HepG2 (cell line): Measurements from ENCODE around the gene CD180. TPM values are rescaled to one million over a fixed set of nuclear protein-coding genes. Genes with fewer than 3 reads are reported as not detected.
A peak's percentile ranks its signal among the peaks of the same experiment; 100 is the strongest.

Experiments
- ATAC-seq: fragments of 200-7000 bp; cut with Tn5 transposase; 3 replicates; pipeline ENCODE4 v1.9.1; 2020; ENCODE audit warnings: mild to moderate bottlenecking, moderate library complexity
- BruUV-seq: library from RNA; stranded (reverse); fragments of 400-500 nt; replicated peaks from 2 replicates; lab custom pipeline; 2021; lab: Mats Ljungman, UMichigan
- CTCF ChIA-PET: fragments of 300-600 bp; formaldehyde crosslinking; extraction: SDS; loops from one replicate; lab custom pipeline; 2021; ENCODE audit warnings: low total read pairs, inconsistent platforms, low intra/inter-chr PET ratio; lab: Yijun Ruan, JAX
- POLR2A ChIA-PET: fragments of 350-600 bp; sonication (Branson Sonifier 250); formaldehyde crosslinking; loops from one replicate; lab custom pipeline; 2020; ENCODE audit warnings: antibody characterized with exemption, inconsistent platforms; lab: Yijun Ruan, JAX
- DNase-seq: peaks from one replicate; pipeline ENCODE4 v3.0.0-alpha.2; 2015; ENCODE audit warnings: low spot score
- FAIRE-seq: peaks from 3 replicates; lab custom pipeline; 2011; peaks lifted over from hg19 to GRCh38; lab: Jason Lieb, UNC
- H2AFZ ChIP-seq: one replicate; pipeline ENCODE4 v1.6.1; 2011; ENCODE audit warnings: low read length, inconsistent platforms
- H3K27ac ChIP-seq: fragments of 300-600 bp; 3 replicates; pipeline ENCODE4 v1.8.0; 2011; ENCODE audit warnings: mixed run types, mild to moderate bottlenecking, mixed read lengths, low read length, inconsistent platforms; ENCODE audit not compliant: insufficient read depth; ENCODE audit errors: extremely low read length
- H3K27me3 ChIP-seq, 2 experiments: fragments of 200-600 bp in 1 of 2; 2 replicates in 1 of 2; 3 replicates in 1 of 2; pipeline versions ENCODE4 v1.6.0 to v1.8.0; 2011; ENCODE audit warnings: low read length in 2 of 2, mild to moderate bottlenecking in 2 of 2, moderate library complexity in 2 of 2, inconsistent platforms in 1 of 2; ENCODE audit not compliant: insufficient read depth in 2 of 2, control insufficient read depth in 1 of 2
- H3K36me3 ChIP-seq, 2 experiments: fragments of 200-600 bp in 1 of 2; replicated peaks in 1 of 2; 2 replicates in 1 of 2; 3 replicates in 1 of 2; pipeline versions ENCODE4 v1.5.1 to v1.8.0; 2011; ENCODE audit warnings: low read length in 2 of 2, inconsistent platforms in 1 of 2; ENCODE audit not compliant: insufficient read depth in 2 of 2, control insufficient read depth in 1 of 2
- H3K4me1 ChIP-seq: 2 replicates; pipeline ENCODE4 v1.5.1; 2012; ENCODE audit warnings: low read length, inconsistent platforms; ENCODE audit not compliant: insufficient read depth
- H3K4me2 ChIP-seq: 2 replicates; pipeline ENCODE4 v1.6.0; 2011; ENCODE audit warnings: low read depth, low read length, inconsistent platforms
- H3K4me3 ChIP-seq, 3 experiments: fragments of 200-600 bp in 1 of 3; sonication (generic), shearing (Covaris generic) in 1 of 3; replicated peaks in 1 of 3; 2 replicates each; pipeline ENCODE4 v1.5.1; 2011 to 2016; ENCODE audit warnings: low read length in 3 of 3, inconsistent platforms in 2 of 3, low read depth in 2 of 3, mild to moderate bottlenecking in 2 of 3, control low read depth in 1 of 3, mixed read lengths in 1 of 3; ENCODE audit not compliant: insufficient read depth in 1 of 3
- H3K79me2 ChIP-seq: one replicate; pipeline ENCODE4 v1.6.1; 2011; ENCODE audit warnings: low read length, inconsistent platforms; ENCODE audit not compliant: insufficient read depth
- H3K9ac ChIP-seq: 2 replicates; pipeline ENCODE4 v1.6.0; 2011; ENCODE audit warnings: mild to moderate bottlenecking, low read depth, low read length, inconsistent platforms; ENCODE audit not compliant: insufficient read depth
- H3K9me3 ChIP-seq: 2 replicates; pipeline ENCODE4 v1.5.1; 2012; ENCODE audit warnings: mild to moderate bottlenecking, low read length
- H4K20me1 ChIP-seq: 2 replicates; pipeline ENCODE4 v1.6.0; 2011; ENCODE audit warnings: inconsistent platforms, mild to moderate bottlenecking, low read length, moderate library complexity; ENCODE audit not compliant: insufficient read depth
- ETS1 ChIP-seq: sonication (generic); formaldehyde crosslinking; IDR thresholded peaks from 2 replicates; pipeline ENCODE4 v1.4.0; 2020; ENCODE audit warnings: missing genetic modification reagents
- HNF4A ChIP-seq: sonication (generic); formaldehyde crosslinking; IDR thresholded peaks from 2 replicates; pipeline ENCODE4 v1.4.0; 2020; ENCODE audit warnings: missing genetic modification reagents
- NFKB2 ChIP-seq: sonication (generic); formaldehyde crosslinking; IDR thresholded peaks from 2 replicates; pipeline ENCODE4 v1.4.0; 2020; ENCODE audit warnings: missing genetic modification reagents, borderline replicate concordance
- PAWR ChIP-seq: sonication (generic); formaldehyde crosslinking; IDR thresholded peaks from 2 replicates; pipeline ENCODE4 v1.4.0; 2020; ENCODE audit warnings: missing genetic modification reagents, mild to moderate bottlenecking, borderline replicate concordance
- XRCC5 ChIP-seq: fragments of 200-400 bp; formaldehyde crosslinking; optimal IDR thresholded peaks from 2 replicates; pipeline ENCODE3; 2017; ENCODE audit warnings: mild to moderate bottlenecking, low read length
- ZFAT ChIP-seq: sonication (generic); formaldehyde crosslinking; conservative IDR thresholded peaks from 2 replicates; pipeline ENCODE4 v1.8.1; 2023; ENCODE audit warnings: missing genetic modification reagents, inconsistent platforms
- ZMYM4 ChIP-seq: sonication (generic); formaldehyde crosslinking; IDR thresholded peaks from 2 replicates; pipeline ENCODE4 v1.8.1; 2023; ENCODE audit warnings: mild to moderate bottlenecking, missing genetic modification reagents
- ZNF234 ChIP-seq: sonication (generic); formaldehyde crosslinking; conservative IDR thresholded peaks from 2 replicates; pipeline ENCODE4 v1.5.1; 2020; ENCODE audit warnings: mild to moderate bottlenecking, missing genetic modification reagents
- ZNF382 ChIP-seq: sonication (generic); formaldehyde crosslinking; IDR thresholded peaks from 2 replicates; pipeline ENCODE4 v1.5.0; 2020; ENCODE audit warnings: missing genetic modification reagents, mild to moderate bottlenecking, borderline replicate concordance
- ZNF432 ChIP-seq: sonication (generic); formaldehyde crosslinking; IDR thresholded peaks from 2 replicates; pipeline ENCODE4 v1.5.0; 2020; ENCODE audit warnings: missing genetic modification reagents, mild to moderate bottlenecking, borderline replicate concordance
- WGBS: methylation state at CpG from one replicate; pipeline ENCODE4 v1.1.6; 2017; ENCODE audit warnings: low lambda C conversion rate; 5-methylcytosine and 5-hydroxymethylcytosine counted together
- in situ Hi-C: cut with HindIII; loops from 2 replicates; pipeline ENCODE4 v1.10.0; 2017; ENCODE audit warnings: low pct_unique_long_range_greater_than_20kb; ENCODE audit not compliant: extremely low pct_ligation_motif_present
- intact Hi-C: fragments of 100-400 bp; cut with micrococcal nuclease; formaldehyde crosslinking; loops from one replicate; pipeline ENCODE4 v1.10.0; 2022; ENCODE audit not compliant: unreplicated experiment
- polyA plus RNA-seq, 8 experiments: library from polyadenylated mRNA; depleted of rRNA in 3 of 8; stranded (reverse) in 7 of 8; unstranded in 1 of 8; fragments of >200 nt; fragmentation: Illumina TruSeq in 4 of 8; extraction: Trizol in 4 of 8; gene quantifications; 2 replicates each; pipeline versions ENCODE4 v1.2.1 to v1.2.3, GENCODE V29; 2011 to 2016; ENCODE audit warnings: low read depth in 4 of 8, missing spikeins in 1 of 8, mixed read lengths in 1 of 8; ENCODE audit not compliant: insufficient read depth in 1 of 8
- total RNA-seq, 5 experiments: library from RNA; depleted of rRNA; stranded (reverse); fragments of >200 nt; fragmentation: Illumina TruSeq; extraction: Trizol; gene quantifications; 2 replicates each; pipeline ENCODE4 v1.2.3, GENCODE V29; 2016; ENCODE audit warnings: low read depth in 1 of 5
- TF ChIP-seq, protein P1 (sequence below): sonication (generic); formaldehyde crosslinking; IDR thresholded peaks from 2 replicates; pipeline ENCODE4 v1.8.1; 2023; ENCODE audit warnings: mild to moderate bottlenecking, inconsistent platforms, moderate library complexity, missing genetic modification reagents, borderline replicate concordance
- TF ChIP-seq, protein P2 (sequence below), 2 experiments: IDR thresholded peaks; 2 replicates each; pipeline ENCODE4 v1.6.1; 2011 to 2012; ENCODE audit warnings: low read length in 2 of 2, borderline replicate concordance in 1 of 2, low read depth in 1 of 2, mild to moderate bottlenecking in 1 of 2, moderate library complexity in 1 of 2
- TF ChIP-seq, protein P3 (sequence below): sonication (generic); formaldehyde crosslinking; IDR thresholded peaks from 2 replicates; pipeline ENCODE4 v1.4.0; 2020; ENCODE audit warnings: mild to moderate bottlenecking, missing genetic modification reagents
- TF ChIP-seq, protein P4 (sequence below): sonication (generic); formaldehyde crosslinking; IDR thresholded peaks from 2 replicates; pipeline ENCODE4 v1.4.0; 2020; ENCODE audit warnings: missing genetic modification reagents

Gene CD180
- total and polyA plus RNA-seq, 2 of the 13 experiments (the other 11 are each of a cell fraction or from before 2014, with no cell fraction given), result not detected

DNA sequence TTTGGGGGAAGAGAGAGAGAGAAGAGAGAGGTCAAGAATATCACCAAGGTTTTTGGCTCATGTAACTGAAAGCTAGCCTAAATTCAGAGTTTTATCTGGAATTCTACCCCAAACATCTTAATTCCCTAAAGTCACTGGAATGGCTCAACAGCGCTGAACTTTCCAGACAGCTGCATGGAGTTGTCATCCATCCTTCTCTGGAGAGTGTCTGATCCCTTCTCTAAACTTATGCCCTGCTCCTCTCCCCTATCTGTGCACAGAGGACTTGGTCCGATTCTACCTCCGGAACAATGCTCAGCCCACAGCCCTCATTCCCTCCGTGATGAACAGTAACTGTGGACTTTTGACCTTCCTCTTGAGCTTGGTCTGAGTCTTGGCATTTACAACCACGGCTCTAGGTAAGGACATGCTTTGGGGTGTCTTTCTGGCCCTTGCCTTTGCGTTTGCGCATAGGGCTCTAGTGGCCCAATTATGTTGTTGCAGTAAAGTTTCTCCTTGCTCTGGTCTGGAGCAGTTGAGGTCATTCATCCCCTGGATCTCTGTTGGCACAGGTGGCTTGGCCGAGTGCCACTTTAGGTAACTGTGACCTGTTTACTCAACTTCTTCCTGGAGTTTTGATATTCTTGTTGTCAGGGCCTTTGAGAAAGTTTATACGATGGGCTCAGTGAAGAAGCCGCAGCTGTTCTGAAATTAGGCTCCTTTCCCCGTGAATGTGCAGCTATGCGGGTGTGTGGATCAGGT, 18.3 kb upstream of the CD180 start:
- peak overlapping the region; percentile 25 for H2AFZ ChIP-seq
- FAIRE-seq (no peak), ATAC-seq (peak; percentile 81), DNase-seq (no peak)
- CTCF ChIA-PET, result no interaction called here
- no peaks in the 10 kb centered on the region for H3K79me2 ChIP-seq
- no peaks in the 10 kb centered on the region for H3K36me3 ChIP-seq
- peaks cover 31% of the 10 kb centered on the region for H3K4me1 ChIP-seq
- H3K9me3 ChIP-seq, result no peaks in the 10 kb centered on the region
- no peaks in the 10 kb centered on the region for H3K27me3 ChIP-seq
- H3K4me2 ChIP-seq, result peak overlapping the region; percentile 91
- H3K9ac ChIP-seq, result peak overlapping the region; percentile 35; the same call in 1 of the 2 replicates
- BruUV-seq, result no TSS peak
- peak overlapping the region; percentile 42 to 58 (median 51); a peak in 5 of 6 replicates for H3K4me3 ChIP-seq
- 31% methylated on average over 10 of the region's 12 CpGs for whole genome bisulfite sequencing
- intact Hi-C loops, result no loop called here
- in situ Hi-C loops, result loop anchor here (5.0 to 10.0 kb wide), 3 partner anchors 58 to 910 kb away; no protein-coding TSS in a partner anchor
- POLR2A ChIA-PET, result interaction anchor here (1.3 kb wide), 1 partner anchor 67 kb away, joined by 4 read pairs; no protein-coding TSS in a partner anchor
- no peaks in the 10 kb centered on the region for H4K20me1 ChIP-seq
- no peak overlapping the region for H3K27ac ChIP-seq
- TF ChIP-seq, protein P1, sequence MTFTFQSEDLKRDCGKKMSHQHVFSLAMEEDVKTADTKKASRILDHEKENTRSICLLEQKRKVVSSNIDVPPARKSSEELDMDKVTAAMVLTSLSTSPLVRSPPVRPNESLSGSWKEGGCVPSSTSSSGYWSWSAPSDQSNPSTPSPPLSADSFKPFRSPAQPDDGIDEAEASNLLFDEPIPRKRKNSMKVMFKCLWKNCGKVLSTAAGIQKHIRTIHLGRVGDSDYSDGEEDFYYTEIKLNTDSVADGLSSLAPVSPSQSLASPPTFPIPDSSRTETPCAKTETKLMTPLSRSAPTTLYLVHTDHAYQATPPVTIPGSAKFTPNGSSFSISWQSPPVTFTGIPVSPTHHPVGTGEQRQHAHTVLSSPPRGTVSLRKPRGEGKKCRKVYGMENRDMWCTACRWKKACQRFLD (CRISPR knock-in tag), result no peak
- no peak for TF ChIP-seq ETS1 (CRISPR knock-in tag)
- TF ChIP-seq ZFAT (CRISPR knock-in tag), result 0 out of 2 replicates have a peak, but pooled peaks have one; percentile 40
- peak; percentile 32; the same call in 1 of the 2 replicates for TF ChIP-seq ZMYM4
- no peak for TF ChIP-seq PAWR (CRISPR knock-in tag)
- TF ChIP-seq, protein P2, sequence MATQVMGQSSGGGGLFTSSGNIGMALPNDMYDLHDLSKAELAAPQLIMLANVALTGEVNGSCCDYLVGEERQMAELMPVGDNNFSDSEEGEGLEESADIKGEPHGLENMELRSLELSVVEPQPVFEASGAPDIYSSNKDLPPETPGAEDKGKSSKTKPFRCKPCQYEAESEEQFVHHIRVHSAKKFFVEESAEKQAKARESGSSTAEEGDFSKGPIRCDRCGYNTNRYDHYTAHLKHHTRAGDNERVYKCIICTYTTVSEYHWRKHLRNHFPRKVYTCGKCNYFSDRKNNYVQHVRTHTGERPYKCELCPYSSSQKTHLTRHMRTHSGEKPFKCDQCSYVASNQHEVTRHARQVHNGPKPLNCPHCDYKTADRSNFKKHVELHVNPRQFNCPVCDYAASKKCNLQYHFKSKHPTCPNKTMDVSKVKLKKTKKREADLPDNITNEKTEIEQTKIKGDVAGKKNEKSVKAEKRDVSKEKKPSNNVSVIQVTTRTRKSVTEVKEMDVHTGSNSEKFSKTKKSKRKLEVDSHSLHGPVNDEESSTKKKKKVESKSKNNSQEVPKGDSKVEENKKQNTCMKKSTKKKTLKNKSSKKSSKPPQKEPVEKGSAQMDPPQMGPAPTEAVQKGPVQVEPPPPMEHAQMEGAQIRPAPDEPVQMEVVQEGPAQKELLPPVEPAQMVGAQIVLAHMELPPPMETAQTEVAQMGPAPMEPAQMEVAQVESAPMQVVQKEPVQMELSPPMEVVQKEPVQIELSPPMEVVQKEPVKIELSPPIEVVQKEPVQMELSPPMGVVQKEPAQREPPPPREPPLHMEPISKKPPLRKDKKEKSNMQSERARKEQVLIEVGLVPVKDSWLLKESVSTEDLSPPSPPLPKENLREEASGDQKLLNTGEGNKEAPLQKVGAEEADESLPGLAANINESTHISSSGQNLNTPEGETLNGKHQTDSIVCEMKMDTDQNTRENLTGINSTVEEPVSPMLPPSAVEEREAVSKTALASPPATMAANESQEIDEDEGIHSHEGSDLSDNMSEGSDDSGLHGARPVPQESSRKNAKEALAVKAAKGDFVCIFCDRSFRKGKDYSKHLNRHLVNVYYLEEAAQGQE (IDR thresholded peaks at IDR 0.05; ENCODE audit: borderline replicate concordance in 1 of 2, low read depth in 1 of 2, low read length in 2 of 2), result no peak
- TF ChIP-seq NFKB2 (CRISPR knock-in tag), result no peak
- peak; percentile 28; the same call in 1 of the 2 replicates for TF ChIP-seq HNF4A (CRISPR knock-in tag)
- TF ChIP-seq ZNF382 (CRISPR knock-in tag), result no peak
- TF ChIP-seq XRCC5, result no peak
- TF ChIP-seq ZNF234 (CRISPR knock-in tag), result no peak
- TF ChIP-seq, protein P3, sequence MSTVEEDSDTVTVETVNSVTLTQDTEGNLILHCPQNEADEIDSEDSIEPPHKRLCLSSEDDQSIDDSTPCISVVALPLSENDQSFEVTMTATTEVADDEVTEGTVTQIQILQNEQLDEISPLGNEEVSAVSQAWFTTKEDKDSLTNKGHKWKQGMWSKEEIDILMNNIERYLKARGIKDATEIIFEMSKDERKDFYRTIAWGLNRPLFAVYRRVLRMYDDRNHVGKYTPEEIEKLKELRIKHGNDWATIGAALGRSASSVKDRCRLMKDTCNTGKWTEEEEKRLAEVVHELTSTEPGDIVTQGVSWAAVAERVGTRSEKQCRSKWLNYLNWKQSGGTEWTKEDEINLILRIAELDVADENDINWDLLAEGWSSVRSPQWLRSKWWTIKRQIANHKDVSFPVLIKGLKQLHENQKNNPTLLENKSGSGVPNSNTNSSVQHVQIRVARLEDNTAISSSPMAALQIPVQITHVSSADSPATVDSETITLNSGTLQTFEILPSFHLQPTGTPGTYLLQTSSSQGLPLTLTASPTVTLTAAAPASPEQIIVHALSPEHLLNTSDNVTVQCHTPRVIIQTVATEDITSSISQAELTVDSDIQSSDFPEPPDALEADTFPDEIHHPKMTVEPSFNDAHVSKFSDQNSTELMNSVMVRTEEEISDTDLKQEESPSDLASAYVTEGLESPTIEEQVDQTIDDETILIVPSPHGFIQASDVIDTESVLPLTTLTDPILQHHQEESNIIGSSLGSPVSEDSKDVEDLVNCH (CRISPR knock-in tag), result no peak
- TF ChIP-seq, protein P4, sequence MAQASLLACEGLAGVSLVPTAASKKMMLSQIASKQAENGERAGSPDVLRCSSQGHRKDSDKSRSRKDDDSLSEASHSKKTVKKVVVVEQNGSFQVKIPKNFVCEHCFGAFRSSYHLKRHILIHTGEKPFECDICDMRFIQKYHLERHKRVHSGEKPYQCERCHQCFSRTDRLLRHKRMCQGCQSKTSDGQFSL (CRISPR knock-in tag), result no peak
- TF ChIP-seq ZNF432, result no peak
